ENCODE measurements around the gene UQCRC2. TPM values are rescaled to one million over a fixed set of nuclear protein-coding genes. Genes with fewer than 3 reads are reported as not detected.
"Not testable (repeated sequence)": the region's sequence is repeated elsewhere in the genome, so short reads cannot be mapped to it uniquely, and the experiment has no call there.

UQCRC2 gene
- total RNA-seq, 1 experiment from 2014 or later = 249 TPM

GRCh38 chr16:22002047-22002446 lies 48.9 kb downstream of the UQCRC2 start:
- CTCF ChIA-PET = interaction anchor here (0.8 to 5.9 kb wide), 11 partner anchors 9 to 187 kb away, joined by 3 to 140 read pairs (median 4); no protein-coding TSS in a partner anchor
- Histone ChIP-seq H3K4me2 (ENCODE audit: low read length) (0 out of 2 replicates have a peak overlapping the region, but pooled peaks have one; percentile 64), H3K4me1 (ENCODE audit: control insufficient read depth in 1 of 2, insufficient read depth in 2 of 2, low read length in 2 of 2) (peaks cover 21 to 34% of the 10 kb centered on the region in 2 experiments)
- H3K9me2 ChIP-seq (ENCODE audit: insufficient read depth); H3K36me3 ChIP-seq (ENCODE audit: control insufficient read depth in 1 of 2, insufficient read depth in 2 of 2, low read length in 2 of 2); DNase-seq (ENCODE audit: low read depth, low spot score); H3K9me3 ChIP-seq (ENCODE audit: control insufficient read depth in 1 of 2, insufficient read depth in 1 of 2, low read depth in 1 of 2, low read length in 2 of 2); BruUV-seq (replicated peaks); H2AFZ ChIP-seq (ENCODE audit: low read depth, low read length, poor library complexity, severe bottlenecking); H3K27ac ChIP-seq (ENCODE audit: low read depth, low read length); H3K4me3 ChIP-seq (replicated peaks in 1 of 2; ENCODE audit: low read depth in 1 of 2, low read length in 2 of 2); H3K9ac ChIP-seq (ENCODE audit: low read length); H4K20me1 ChIP-seq (ENCODE audit: insufficient read depth); H3K79me2 ChIP-seq (ENCODE audit: insufficient read depth, low read length); ATAC-seq; H3K27me3 ChIP-seq (ENCODE audit: insufficient read depth, low read length): not testable (repeated sequence)
- RAD21 ChIA-PET (ENCODE audit: low non-redundant PET in 1 of 2, low total read pairs in 2 of 2, uncharacterized antibody in 2 of 2, unreplicated experiment in 2 of 2) = interaction anchor here (1.2 to 2.1 kb wide), 5 partner anchors 76 to 187 kb away, joined by 3 to 18 read pairs (median 7); no protein-coding TSS in a partner anchor
- POLR2A ChIA-PET = interaction anchor here (0.8 to 1.7 kb wide), 4 partner anchors 12 to 186 kb away, joined by 3 to 5 read pairs (median 4); no protein-coding TSS in a partner anchor
- intact Hi-C loops (cut with micrococcal nuclease) = loop anchor here (1.0 to 10.0 kb wide), 2 partner anchors 186 to 293 kb away; partner anchors contain the start of gene POLR3E

GRCh38 chr16:22003195-22003594 lies 50.0 kb downstream of the UQCRC2 start:
- DNase-seq (ENCODE audit: low read depth, low spot score) (no peak), ATAC-seq (no peak)
- CTCF ChIA-PET = interaction anchor here (1.6 to 5.9 kb wide), 3 partner anchors 74 to 96 kb away, joined by 11 to 140 read pairs (median 29); no protein-coding TSS in a partner anchor
- Histone ChIP-seq H3K9me2 (ENCODE audit: insufficient read depth) (no peaks in the 10 kb centered on the region), H3K4me1 (ENCODE audit: control insufficient read depth in 1 of 2, insufficient read depth in 2 of 2, low read length in 2 of 2) (peaks cover 22 to 37% of the 10 kb centered on the region in 2 experiments), H2AFZ (ENCODE audit: low read depth, low read length, poor library complexity, severe bottlenecking) (no peak overlapping the region), H3K27ac (ENCODE audit: low read depth, low read length) (no peak overlapping the region), H3K79me2 (ENCODE audit: insufficient read depth, low read length) (peaks cover 10% of the 10 kb centered on the region), H3K36me3 (ENCODE audit: control insufficient read depth in 1 of 2, insufficient read depth in 2 of 2, low read length in 2 of 2) (no peaks in the 10 kb centered on the region), H3K4me2 (ENCODE audit: low read length) (no peak overlapping the region), H3K4me3 (replicated peaks in 1 of 2; ENCODE audit: low read depth in 1 of 2, low read length in 2 of 2) (no peak overlapping the region), H4K20me1 (ENCODE audit: insufficient read depth) (no peaks in the 10 kb centered on the region), H3K9me3 (ENCODE audit: control insufficient read depth in 1 of 2, insufficient read depth in 1 of 2, low read depth in 1 of 2, low read length in 2 of 2) (no peaks in the 10 kb centered on the region), H3K9ac (ENCODE audit: low read length) (no peak overlapping the region), H3K27me3 (ENCODE audit: insufficient read depth, low read length) (no peaks in the 10 kb centered on the region)
- RAD21 ChIA-PET (ENCODE audit: low non-redundant PET in 1 of 2, low total read pairs in 2 of 2, uncharacterized antibody in 2 of 2, unreplicated experiment in 2 of 2) = interaction anchor here in 1 of 2 experiments (2.1 kb wide), 1 partner anchor 74 kb away, joined by 18 read pairs; no protein-coding TSS in a partner anchor
- intact Hi-C loops (cut with micrococcal nuclease) = loop anchor here (10.0 kb wide), 1 partner anchor 292 kb away; the partner anchor contains the start of gene POLR3E
- POLR2A ChIA-PET = interaction anchor here (0.7 to 1.7 kb wide), 2 partner anchors 14 to 185 kb away, joined by 3 to 4 read pairs; no protein-coding TSS in a partner anchor
- BruUV-seq (replicated peaks) = no TSS peak
- TF ChIP-seq CEBPB (IDR thresholded peaks at IDR 0.05; ENCODE audit: low read depth) (no peak), POLR2A (IDR thresholded peaks at IDR 0.05; ENCODE audit: borderline replicate concordance, extremely low read depth, insufficient read depth, insufficient read length) (no peak), MAX (IDR thresholded peaks at IDR 0.05) (no peak), SRF (IDR thresholded peaks at IDR 0.05; ENCODE audit: low read depth) (no peak), REST (IDR thresholded peaks at IDR 0.05; ENCODE audit: low read depth) (no peak), ZFX (IDR thresholded peaks at IDR 0.05) (no peak), CBX3 (IDR thresholded peaks at IDR 0.05; ENCODE audit: low read depth) (no peak), FOSL1 (IDR thresholded peaks at IDR 0.05; ENCODE audit: low read depth) (no peak), TCF7L2 (IDR thresholded peaks at IDR 0.05; ENCODE audit: borderline replicate concordance, extremely low read depth, insufficient read depth, insufficient read length) (no peak), ZBTB33 (IDR thresholded peaks at IDR 0.05; ENCODE audit: extremely low read depth, insufficient replicate concordance, low read length) (no peak), EZH2phosphoT487 (IDR thresholded peaks at IDR 0.05; ENCODE audit: borderline replicate concordance) (no peak)
